IMR-90 (cell line): ENCODE results near the gene PI16. TPM values are rescaled to one million over a fixed set of nuclear protein-coding genes. Genes with fewer than 3 reads are reported as not detected.

Experiments used
- ATAC-seq: fragments of 200-7000 bp; cut with Tn5 transposase; 2 replicates; pipeline ENCODE4 v1.9.1; 2020; ENCODE audit warnings: low read depth, mild to moderate bottlenecking, moderate library complexity
- BruUV-seq: library from RNA; stranded (reverse); fragments of 400-500 nt; replicated peaks from 2 replicates; lab custom pipeline; 2021; lab: Mats Ljungman, UMichigan
- CTCF ChIA-PET: fragments of 300-600 bp; formaldehyde crosslinking; extraction: SDS; loops from one replicate; lab custom pipeline; 2021; ENCODE audit warnings: antibody characterized with exemption; lab: Yijun Ruan, JAX
- POLR2A ChIA-PET: fragments of 300-600 bp; sonication (Branson Sonifier 250); formaldehyde crosslinking; loops from one replicate; lab custom pipeline; 2022; ENCODE audit warnings: antibody characterized with exemption; ENCODE audit not compliant: unreplicated experiment; lab: Charles Lee
- DNase-seq: peaks from one replicate; pipeline ENCODE4 v3.0.0; 2013
- H2AFZ ChIP-seq: replicated peaks from 2 replicates; pipeline ENCODE3; 2013; ENCODE audit warnings: low read length, mild to moderate bottlenecking; ENCODE audit not compliant: poor library complexity
- H2AK5ac ChIP-seq: 2 replicates; pipeline ENCODE4 v1.6.1; 2013; ENCODE audit warnings: low read depth, low read length, inconsistent platforms
- H2AK9ac ChIP-seq: replicated peaks from 2 replicates; pipeline ENCODE3; 2013; ENCODE audit warnings: mild to moderate bottlenecking, low read depth, low read length, moderate library complexity; ENCODE audit not compliant: poor library complexity
- H2BK120ac ChIP-seq: 2 replicates; pipeline ENCODE4 v1.6.1; 2013; ENCODE audit warnings: low read depth, low read length, inconsistent platforms
- H2BK15ac ChIP-seq: 3 replicates; pipeline ENCODE4 v1.6.1; 2013; ENCODE audit warnings: low read depth, low read length, inconsistent platforms
- H2BK20ac ChIP-seq: 2 replicates; pipeline ENCODE4 v1.6.1; 2013; ENCODE audit warnings: low read depth, mild to moderate bottlenecking, inconsistent platforms, low read length, moderate library complexity
- H2BK5ac ChIP-seq: 2 replicates; pipeline ENCODE4 v1.6.1; 2013; ENCODE audit warnings: mild to moderate bottlenecking, low read depth, low read length, inconsistent platforms; ENCODE audit not compliant: poor library complexity, severe bottlenecking
- H3K14ac ChIP-seq: replicated peaks from 2 replicates; pipeline ENCODE4 v1.6.1; 2013; ENCODE audit warnings: low read depth, low read length, inconsistent platforms
- H3K18ac ChIP-seq: 2 replicates; pipeline ENCODE4 v1.6.1; 2013; ENCODE audit warnings: low read depth, low read length, control low read depth
- H3K23ac ChIP-seq: 2 replicates; pipeline ENCODE4 v1.6.1; 2013; ENCODE audit warnings: low read depth, low read length, inconsistent platforms
- H3K27ac ChIP-seq: 2 replicates; pipeline ENCODE4 v1.5.1; 2013; ENCODE audit warnings: mild to moderate bottlenecking, control low read depth, low read length; ENCODE audit not compliant: insufficient read depth
- H3K27me3 ChIP-seq: 2 replicates; pipeline ENCODE4 v1.6.1; 2013; ENCODE audit warnings: low read length; ENCODE audit not compliant: control insufficient read depth, insufficient read depth
- H3K36me3 ChIP-seq: 2 replicates; pipeline ENCODE4 v1.6.1; 2013; ENCODE audit warnings: low read length, mixed read lengths; ENCODE audit not compliant: control insufficient read depth, insufficient read depth
- H3K4ac ChIP-seq: 2 replicates; pipeline ENCODE4 v1.6.1; 2013; ENCODE audit warnings: low read depth, low read length, inconsistent platforms
- H3K4me1 ChIP-seq: 2 replicates; pipeline ENCODE4 v1.6.1; 2013; ENCODE audit warnings: low read length, mixed read lengths; ENCODE audit not compliant: control insufficient read depth, insufficient read depth
- H3K4me2 ChIP-seq: 2 replicates; pipeline ENCODE4 v1.6.1; 2013; ENCODE audit warnings: low read depth, mild to moderate bottlenecking, control low read depth, low read length, moderate library complexity
- H3K4me3 ChIP-seq: 2 replicates; pipeline ENCODE4 v1.5.1; 2013; ENCODE audit warnings: low read depth, mild to moderate bottlenecking, control low read depth, low read length, moderate library complexity; ENCODE audit not compliant: insufficient read depth
- H3K56ac ChIP-seq: 2 replicates; pipeline ENCODE4 v1.6.1; 2013; ENCODE audit warnings: low read length, inconsistent platforms; ENCODE audit not compliant: insufficient read depth; ENCODE audit errors: extremely low read depth
- H3K79me1 ChIP-seq, 2 experiments: 2 replicates each; pipeline ENCODE4 v1.6.1; 2013; ENCODE audit warnings: low read length in 2 of 2, inconsistent platforms in 1 of 2, low read depth in 1 of 2
- H3K9ac ChIP-seq: 2 replicates; pipeline ENCODE4 v1.6.1; 2013; ENCODE audit warnings: low read depth, low read length, control low read depth
- H3K9me1 ChIP-seq: 2 replicates; pipeline ENCODE4 v1.6.1; 2013; ENCODE audit warnings: low read length, inconsistent platforms; ENCODE audit not compliant: insufficient read depth
- H3K9me3 ChIP-seq: 2 replicates; pipeline ENCODE4 v1.6.1; 2013; ENCODE audit warnings: low read length; ENCODE audit not compliant: control insufficient read depth, insufficient read depth
- H4K20me1 ChIP-seq: 2 replicates; pipeline ENCODE4 v1.6.1; 2013; ENCODE audit warnings: low read length, inconsistent platforms; ENCODE audit not compliant: insufficient read depth
- H4K5ac ChIP-seq: 2 replicates; pipeline ENCODE4 v1.6.1; 2013; ENCODE audit warnings: mild to moderate bottlenecking, low read depth, low read length, control low read depth
- H4K8ac ChIP-seq, 2 experiments: 2 replicates each; pipeline ENCODE4 v1.6.1; 2013; ENCODE audit warnings: low read depth in 2 of 2, low read length in 2 of 2, control low read depth in 1 of 2, inconsistent platforms in 1 of 2
- H4K91ac ChIP-seq: 2 replicates; pipeline ENCODE4 v1.6.1; 2013; ENCODE audit warnings: low read depth, low read length, inconsistent platforms; ENCODE audit not compliant: insufficient read depth
- BHLHE40 ChIP-seq: fragments of 150-350 bp; IDR thresholded peaks from 2 replicates; pipeline ENCODE4 v1.6.1; 2016; ENCODE audit warnings: mild to moderate bottlenecking, low read depth, low read length
- CHD1 ChIP-seq: IDR thresholded peaks from 2 replicates; pipeline ENCODE4 v1.6.1; 2012; ENCODE audit warnings: low read depth, low read length, improper control_type of control experiment
- MAZ ChIP-seq: IDR thresholded peaks from 2 replicates; pipeline ENCODE4 v1.6.1; 2012; ENCODE audit warnings: low read depth, mild to moderate bottlenecking, low read length, improper control_type of control experiment, moderate library complexity, borderline replicate concordance
- WGBS, 2 experiments: methylation state at CpG; one replicate each; pipeline versions ENCODE4 v1.1.5 to v1.1.7; 2013; ENCODE audit warnings: missing lambda C conversion rate in 2 of 2; ENCODE audit not compliant: insufficient read length in 1 of 2; ENCODE audit errors: extremely low coverage in 2 of 2; 5-methylcytosine and 5-hydroxymethylcytosine counted together
- dilution Hi-C: fragments of 300-500 bp; cut with HindIII; formaldehyde crosslinking; loops from one replicate; pipeline ENCODE4 v1.14.3; 2018; ENCODE audit warnings: low sequenced_read_pairs; ENCODE audit not compliant: unreplicated experiment
- in situ Hi-C: fragments of 300-500 bp; cut with MboI; formaldehyde crosslinking; loops from 3 replicates; pipeline ENCODE4 v1.14.3; 2019; ENCODE audit warnings: low sequenced_read_pairs, inconsistent platforms, mixed read lengths
- intact Hi-C: fragments of 100-400 bp; cut with micrococcal nuclease; formaldehyde crosslinking; loops from 2 replicates; pipeline ENCODE4 v1.10.0; 2022
- polyA plus RNA-seq, 3 experiments: library from polyadenylated mRNA; depleted of rRNA; stranded (reverse); fragments of >200 nt; gene quantifications; 2 replicates each; pipeline ENCODE4 v1.2.3, GENCODE V29; 2012; ENCODE audit warnings: low replicate concordance in 1 of 3
- total RNA-seq: library from RNA; depleted of rRNA; stranded (reverse); fragments of >200 nt; gene quantifications from 2 replicates; pipeline ENCODE4 v1.2.3, GENCODE V29; 2012

The PI16 gene
- total and polyA plus RNA-seq, 2 of the 4 experiments (the other 2 are of a cell fraction) = 0.21 TPM; not detected in 1

DNA sequence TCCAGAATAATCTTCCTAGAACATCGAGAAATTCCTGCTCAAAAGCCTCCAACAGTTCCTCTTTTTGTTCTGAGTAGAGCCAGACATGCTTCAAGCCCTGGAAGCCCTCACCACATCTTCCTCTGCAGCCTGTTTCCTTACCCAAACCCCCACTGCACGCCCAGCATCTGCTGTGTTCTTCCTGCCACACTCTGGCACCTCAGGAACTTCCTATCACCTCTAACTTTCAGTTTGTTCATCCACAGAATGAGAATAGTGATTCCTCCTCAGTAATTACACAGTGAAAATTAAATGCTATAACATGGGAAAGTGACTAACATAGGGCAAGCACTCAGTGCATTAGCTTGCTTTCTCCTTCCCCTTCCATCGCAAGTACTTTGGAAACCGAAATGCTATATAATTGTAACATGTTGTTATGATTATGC is 42.5 kb upstream of the PI16 start:
- TF ChIP-seq MAZ = no peak
- no peak for TF ChIP-seq BHLHE40
- TF ChIP-seq CHD1 = no peak
- Histone ChIP-seq H3K79me1 (peaks cover 4 to 15% of the 10 kb centered on the region in 2 experiments; a peak in 3 of 4 replicates), H4K91ac (peak overlapping the region; percentile 38; the same call in 1 of the 2 replicates), H2BK5ac (no peak overlapping the region), H2AK5ac (0 out of 2 replicates have a peak overlapping the region, but pooled peaks have one; percentile 20), H4K20me1 (peaks cover 21% of the 10 kb centered on the region), H3K23ac (peak overlapping the region; percentile 46; the same call in 1 of the 2 replicates), H3K14ac (no peak overlapping the region), H3K4ac (no peak overlapping the region; the same call in 1 of the 2 replicates), H3K9me3 (no peaks in the 10 kb centered on the region), H3K4me1 (peaks cover 15% of the 10 kb centered on the region), H2BK15ac (no peak overlapping the region; the same call in 2 of the 3 replicates), H4K5ac (no peak overlapping the region; the same call in 1 of the 2 replicates), H2AFZ (no peak overlapping the region), H3K56ac (no peak overlapping the region), H3K18ac (no peak overlapping the region), H4K8ac (no peak overlapping the region), H2BK120ac (peak overlapping the region; percentile 20), H3K9me1 (peaks cover 14% of the 10 kb centered on the region), H3K27ac (peak overlapping the region; percentile 23; the same call in 1 of the 2 replicates), H3K9ac (no peak overlapping the region), H2BK20ac (no peak overlapping the region; the same call in 1 of the 2 replicates), H3K36me3 (peaks cover 18% of the 10 kb centered on the region), H3K4me3 (no peak overlapping the region), H3K4me2 (no peak overlapping the region), H2AK9ac (no peak overlapping the region), H3K27me3 (no peaks in the 10 kb centered on the region)
- intact Hi-C loops (no loop called here), dilution Hi-C loops (no loop called here), in situ Hi-C loops (no loop called here)
- POLR2A ChIA-PET = no interaction called here
- CTCF ChIA-PET = no interaction called here
- DNase-seq (no peak), ATAC-seq (no peak)
- WGBS, 2 experiments = 100% methylated on average over 1 of the region's 4 CpGs; no CpG with 5 or more reads in 1 of the 2 experiments
- no TSS peak for BruUV-seq
